HG03045 (cell line): Measurements from ENCODE around the gene DAAM1.

Experiments
- ATAC-seq: cut with Tn5 transposase; IDR thresholded peaks from one replicate; pipeline ENCODE4 v1.9.1; 2021; ENCODE audit warnings: mild to moderate bottlenecking, moderate library complexity; ENCODE audit not compliant: unreplicated experiment

The DAAM1 gene

DNA sequence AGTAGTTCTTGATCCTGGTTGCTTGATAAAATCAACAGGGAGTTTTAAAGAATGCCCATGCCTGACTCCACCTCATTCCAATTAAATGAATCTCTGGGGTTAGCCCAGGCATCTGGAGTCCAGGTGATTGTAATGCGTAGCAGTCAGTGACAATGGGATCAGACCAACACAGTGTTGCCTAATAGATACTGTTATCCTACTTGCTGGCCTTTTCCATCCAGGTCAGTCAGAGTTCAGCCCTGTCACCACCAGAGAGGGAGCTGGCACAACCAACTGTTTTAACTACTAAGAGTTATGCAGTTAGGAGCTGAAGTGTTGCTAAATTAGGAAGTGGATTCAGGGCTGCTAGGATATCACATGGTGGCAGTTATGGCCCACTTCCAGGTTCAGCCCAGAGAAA is 169.6 kb downstream of the DAAM1 start:
- ATAC-seq = no peak

DNA sequence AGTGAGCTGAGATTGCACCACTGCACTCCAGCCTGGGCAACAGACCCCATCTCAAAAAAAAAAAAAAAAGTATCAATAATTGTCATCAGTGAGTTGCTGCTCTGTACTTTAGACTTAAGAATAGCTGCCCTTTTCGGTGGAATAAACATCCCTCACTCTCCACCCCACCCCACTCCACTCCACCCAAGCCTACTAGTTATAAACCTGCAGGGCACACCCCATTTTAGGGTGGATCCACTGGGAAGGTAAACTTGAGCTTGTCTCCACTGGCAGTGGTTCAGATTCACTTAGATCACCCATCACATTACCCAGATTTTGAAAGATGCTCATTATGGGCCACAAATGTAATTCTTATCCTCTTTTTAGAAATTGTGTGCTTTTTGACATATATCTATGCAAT is 170.3 kb downstream of the DAAM1 start:
- ATAC-seq = no peak

DNA sequence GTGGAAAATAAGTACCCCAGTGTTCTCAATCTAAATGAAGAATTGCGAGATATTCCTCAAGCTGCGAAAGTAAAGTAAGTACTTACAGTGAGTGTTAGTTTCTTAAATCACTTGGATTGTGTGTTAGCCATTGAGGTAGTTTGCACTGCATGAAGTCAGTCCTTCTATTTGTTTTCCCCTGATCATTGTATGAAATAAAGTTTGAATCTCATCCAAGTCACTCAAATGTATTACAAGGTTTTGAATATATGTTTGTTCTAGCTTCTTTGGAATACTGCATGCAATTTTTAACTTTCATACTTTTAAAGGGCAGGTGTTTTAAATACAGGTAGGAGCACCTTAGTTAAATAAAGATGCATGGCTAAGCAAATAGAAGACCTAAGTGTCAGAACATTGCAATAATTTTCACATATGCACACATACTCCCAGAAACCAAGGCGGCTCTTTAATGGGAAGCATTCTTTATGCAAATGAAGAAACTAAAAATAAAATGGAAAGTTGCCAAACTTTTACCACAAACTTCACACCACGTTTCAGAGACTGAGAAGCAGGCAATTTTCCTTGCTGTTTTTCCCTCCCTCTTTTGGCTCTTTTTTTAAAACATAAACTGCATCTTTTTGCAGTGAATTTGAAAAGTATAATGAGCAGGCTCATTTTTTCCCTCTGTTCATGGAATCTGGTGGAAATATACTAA is 171.1 kb downstream of the DAAM1 start:
- no peak for ATAC-seq

DNA sequence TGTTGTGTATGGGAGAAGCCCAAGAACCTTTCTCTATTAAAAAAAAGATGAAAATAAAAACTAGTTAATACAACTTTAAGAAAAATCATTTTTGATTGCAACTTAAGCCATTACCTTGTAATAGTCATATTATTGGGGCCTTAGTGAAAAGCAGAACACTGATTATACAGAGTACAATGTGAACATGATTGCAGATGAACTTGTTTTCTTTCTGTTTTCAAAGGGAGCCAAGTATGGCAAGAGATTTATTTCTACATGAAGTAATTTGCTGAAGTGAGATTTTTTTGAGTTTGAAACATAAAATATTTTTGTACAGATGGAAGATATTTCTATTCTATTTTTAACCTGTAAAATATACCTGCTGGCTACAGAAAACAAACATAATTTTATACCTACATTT is 171.8 kb downstream of the DAAM1 start:
- ATAC-seq = no peak

GRCh38 chr14:59360923-59361794 is 172.7 kb downstream of the DAAM1 start:
- ATAC-seq = no peak

DNA sequence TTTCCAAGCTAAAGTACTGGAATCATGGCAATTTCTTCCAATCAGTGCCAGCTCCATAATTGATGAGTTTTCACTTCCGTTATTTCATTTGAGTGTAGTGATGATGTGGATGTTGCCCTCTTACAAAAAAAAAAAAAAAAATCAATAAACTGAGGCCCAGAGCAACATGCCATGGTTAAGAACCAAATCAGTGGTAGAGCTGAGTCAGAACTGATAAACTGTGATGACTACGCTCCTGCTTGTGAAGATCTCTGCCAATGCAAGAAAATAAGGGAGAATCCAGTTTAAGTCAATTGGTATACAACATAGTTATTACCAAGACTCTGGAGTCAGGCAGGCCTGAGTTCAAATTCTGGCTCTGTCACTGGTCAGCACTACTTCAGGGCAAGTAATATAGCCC is 174.0 kb downstream of the DAAM1 start:
- ATAC-seq = no peak

DNA sequence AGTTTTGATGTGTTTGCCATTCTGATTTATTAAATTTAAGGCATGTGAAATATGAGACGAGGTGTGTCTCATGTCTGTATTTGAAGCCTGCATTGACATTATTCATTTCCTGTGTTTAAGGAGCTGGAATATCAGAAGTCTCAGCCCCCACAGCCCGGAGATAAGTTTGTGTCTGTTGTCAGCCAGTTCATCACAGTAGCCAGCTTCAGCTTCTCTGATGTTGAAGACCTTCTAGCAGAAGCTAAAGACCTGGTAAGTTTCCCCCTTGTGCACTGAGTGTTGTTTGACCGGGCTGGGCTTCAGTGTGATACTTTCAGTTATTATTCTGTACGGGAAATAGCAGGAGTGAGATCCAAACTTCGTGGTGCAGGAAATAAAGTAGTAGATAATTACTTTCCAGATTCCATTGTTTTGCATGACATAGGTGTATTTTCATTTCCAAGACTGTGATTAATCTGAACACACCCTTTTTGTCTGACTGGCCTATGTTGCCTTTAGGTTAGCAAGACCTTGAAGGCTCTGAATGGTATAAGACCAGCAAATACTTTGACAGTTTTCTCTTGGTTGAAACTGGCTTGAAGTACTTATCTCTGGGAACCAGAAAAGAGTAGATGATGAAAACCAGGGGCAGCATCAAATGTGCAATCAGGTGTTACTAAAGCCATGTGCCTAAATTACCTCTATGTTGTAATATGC is 175.2 kb downstream of the DAAM1 start:
- no peak for ATAC-seq

DNA sequence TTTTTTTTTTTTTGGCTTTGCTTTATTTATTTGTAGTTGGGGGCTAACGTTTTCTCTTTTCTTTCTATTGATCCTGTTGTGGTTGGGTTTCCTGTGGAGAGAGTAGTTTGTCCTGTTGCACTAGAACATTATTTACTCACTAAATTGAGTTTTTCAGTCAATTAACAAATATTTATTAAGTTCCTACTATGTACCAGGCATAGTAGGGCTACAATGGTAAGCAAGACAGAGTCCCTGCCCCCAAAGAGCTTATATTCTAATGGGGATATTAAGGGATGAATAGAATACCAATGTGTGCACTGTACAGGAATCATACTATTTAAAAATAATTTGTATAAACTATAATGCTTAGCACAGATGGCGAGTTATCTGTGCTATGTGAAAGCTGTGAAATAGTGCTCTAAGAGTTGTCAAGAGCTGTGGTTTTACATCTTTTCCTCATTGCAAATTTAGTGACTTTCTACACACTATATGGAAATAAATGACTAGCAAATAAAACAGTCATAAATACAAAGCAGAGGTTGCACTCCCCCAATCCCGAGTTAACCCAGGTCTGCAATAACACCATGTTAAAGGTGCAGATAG is 181.8 kb downstream of the DAAM1 start:
- ATAC-seq = no peak

GRCh38 chr14:59371771-59372170 is 183.3 kb downstream of the DAAM1 start:
- no peak for ATAC-seq

GRCh38 chr14:59374048-59374447 is 185.6 kb downstream of the DAAM1 start:
- no peak for ATAC-seq

DNA sequence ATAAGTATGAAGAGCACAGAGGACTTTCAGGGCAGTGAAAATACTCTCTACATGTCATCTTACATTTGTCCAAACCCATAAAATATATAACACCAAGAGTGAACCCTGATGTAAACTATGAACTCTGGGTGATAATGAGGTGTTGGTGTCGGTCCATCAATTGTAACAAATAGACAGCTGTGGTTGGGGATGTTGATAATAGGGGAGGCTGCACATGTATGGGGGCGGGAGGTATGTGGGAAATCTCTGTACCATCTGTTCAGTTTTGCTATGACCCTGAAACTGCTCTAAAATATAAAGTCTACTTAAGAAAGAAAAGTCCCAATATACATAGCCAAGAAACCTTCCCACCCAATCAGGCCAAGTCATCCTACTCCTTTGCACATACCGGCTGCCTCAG is 188.2 kb downstream of the DAAM1 start:
- ATAC-seq = peak; percentile 55

DNA sequence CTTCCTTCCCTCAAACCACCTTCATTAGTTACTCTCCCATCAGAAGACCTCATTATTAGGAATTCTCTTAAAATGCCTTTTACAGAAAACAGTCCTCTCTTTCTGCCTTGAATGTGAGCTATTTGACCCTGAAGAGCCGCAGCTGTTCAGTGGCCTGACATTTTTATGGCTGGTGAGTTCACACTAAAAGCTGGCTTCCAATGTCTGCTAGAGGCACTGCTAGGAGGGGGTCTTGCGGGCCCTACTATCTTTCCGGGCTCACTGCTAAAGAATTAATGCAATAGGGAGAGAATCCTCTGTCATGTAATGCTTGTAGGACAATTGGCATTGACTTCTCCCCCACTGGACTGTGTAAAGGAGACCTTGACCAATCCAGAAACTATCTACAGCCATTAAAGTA is 189.0 kb downstream of the DAAM1 start:
- ATAC-seq = no peak

DNA sequence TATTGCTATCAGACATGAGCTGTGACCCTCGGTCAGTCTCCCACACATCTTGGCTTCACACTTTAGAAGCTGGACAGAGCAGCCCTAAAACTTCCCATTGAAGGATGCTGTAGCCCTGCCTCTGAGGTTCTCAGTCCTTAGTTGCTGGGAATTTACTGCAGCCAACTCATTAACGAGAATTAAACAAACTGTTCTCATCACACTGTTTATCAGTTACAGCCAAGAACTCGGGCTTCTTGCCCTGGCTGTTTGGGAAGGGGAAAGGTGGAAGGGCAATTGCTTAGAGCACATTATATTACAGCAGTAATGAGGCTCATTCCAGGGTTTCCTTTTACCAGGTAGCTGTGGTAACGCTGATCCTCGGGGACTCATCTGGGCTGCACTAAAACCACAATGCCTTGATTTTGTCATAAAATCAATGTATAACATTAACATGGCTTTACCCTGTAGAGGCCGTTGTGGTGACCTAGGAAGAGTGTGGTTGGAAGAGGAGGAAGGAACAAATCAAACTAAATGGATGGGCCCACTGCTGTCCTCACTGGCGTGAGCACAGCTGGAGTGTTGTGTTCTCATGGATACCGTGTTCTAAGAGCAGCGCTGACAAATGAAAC is 189.6 kb downstream of the DAAM1 start:
- ATAC-seq = no peak

GRCh38 chr14:59389936-59390335 is 201.5 kb downstream of the DAAM1 start:
- ATAC-seq = no peak

DNA sequence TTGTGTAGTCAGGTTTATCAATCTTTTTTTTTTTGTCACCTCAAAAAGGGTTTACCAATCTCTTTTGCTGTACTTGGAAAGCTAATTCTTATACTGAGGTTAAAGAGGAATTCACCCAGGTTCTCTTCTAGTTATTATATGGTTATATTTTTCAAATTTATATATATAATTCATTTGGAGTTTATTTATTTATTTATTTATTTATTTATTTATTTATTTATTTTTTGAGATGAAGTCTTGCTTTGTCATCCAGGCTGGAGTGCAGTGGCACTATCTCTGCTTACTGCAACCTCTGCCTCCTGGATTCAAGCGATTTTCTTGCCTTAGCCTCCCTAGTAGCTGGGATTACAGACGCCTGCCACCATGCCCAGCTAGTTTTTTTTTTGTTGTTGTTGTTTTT is 202.9 kb downstream of the DAAM1 start:
- no peak for ATAC-seq

- ATAC-seq = no peak
Observed at GRCh38 chr14:59394268-59394667, 205.8 kb downstream of the DAAM1 start.

GRCh38 chr14:59395672-59396071 is 207.2 kb downstream of the DAAM1 start:
- no peak for ATAC-seq

DNA sequence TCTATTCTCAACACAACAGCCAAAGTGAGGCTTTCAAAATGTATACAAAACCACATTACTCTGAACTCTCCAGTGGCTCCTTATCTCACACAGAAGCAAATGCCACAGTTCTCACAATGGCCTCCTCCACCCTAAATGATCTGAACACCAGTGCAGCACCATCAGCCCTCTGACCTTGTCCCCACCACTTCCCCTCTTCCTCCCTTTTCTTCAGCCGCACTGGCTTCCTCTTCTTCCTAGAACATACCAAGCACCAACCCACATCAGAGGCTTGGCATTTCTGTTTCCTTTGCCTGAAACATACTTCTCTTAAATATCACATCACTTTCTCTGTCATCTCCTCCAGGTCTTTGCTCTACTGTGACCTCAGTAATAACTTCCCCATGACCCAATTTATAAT is 210.4 kb downstream of the DAAM1 start:
- no peak for ATAC-seq

- ATAC-seq = no peak
Observed at GRCh38 chr14:59406454-59407245, 218.2 kb downstream of the DAAM1 start.
